Measurements from ENCODE around the gene LHB. TPM values are rescaled to one million over a fixed set of nuclear protein-coding genes. Genes with fewer than 3 reads are reported as not detected.

LHB gene
- total and polyA plus RNA-seq, 2 donors (not counting 1 experiment from before 2014, with no cell fraction given), result 1.1 to 4.7 TPM

DNA sequence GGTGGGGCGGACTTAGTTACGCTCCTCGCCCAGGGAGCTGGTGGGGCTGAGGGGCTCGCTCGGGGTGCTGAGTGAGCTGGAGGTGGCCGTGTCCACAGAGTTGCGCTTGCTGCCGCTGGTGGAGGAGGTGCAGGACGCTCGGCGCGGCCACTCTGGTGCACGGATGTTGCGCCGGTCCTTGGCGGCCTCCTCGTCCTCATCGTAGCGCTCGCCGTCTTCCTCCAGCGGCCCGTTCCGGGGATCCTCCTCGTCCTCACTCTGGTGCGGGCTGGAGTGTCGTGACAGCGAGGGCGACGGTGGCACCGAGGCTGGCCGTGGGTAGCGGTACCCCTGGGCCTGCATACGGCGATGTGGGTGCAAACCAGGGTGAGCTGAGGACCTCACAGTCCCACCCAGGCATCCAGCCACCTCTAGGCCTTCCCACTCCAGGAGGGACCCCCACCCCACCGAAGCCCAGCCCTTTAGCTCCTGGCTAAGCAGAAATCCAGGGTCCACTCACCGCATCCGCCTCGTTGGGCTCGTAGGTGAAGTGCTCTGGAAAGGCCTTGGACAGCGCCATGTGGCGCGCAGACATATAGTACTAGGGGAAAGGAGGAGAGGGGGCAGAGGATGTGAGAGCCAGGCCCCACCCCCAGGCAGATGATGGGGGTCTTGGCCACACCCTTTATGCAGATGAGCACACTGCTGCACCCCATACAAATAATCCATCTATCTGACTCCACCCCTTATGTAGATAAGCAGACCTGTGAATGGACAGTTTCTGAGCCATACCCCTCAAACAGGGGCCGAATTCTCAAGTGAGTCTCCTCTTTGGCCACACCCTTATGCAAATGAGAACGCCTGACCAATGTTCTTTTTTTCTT is 47.4 kb downstream of the LHB start:
- WGBS (ENCODE audit: insufficient coverage), result 97% methylated on average over 41 of the region's 45 CpGs
- H3K4me1 ChIP-seq (ENCODE audit: control insufficient read depth in 2 of 2, insufficient read depth in 2 of 2, low read length in 2 of 2), result peaks cover 14 to 34% of the 10 kb centered on the region in 2 donors
- ChIA-PET POLR2A (interaction anchor here (0.6 kb wide), 1 partner anchor 17 kb away, joined by 4 read pairs; no protein-coding TSS in a partner anchor), CTCF (interaction anchor here (0.6 to 5.0 kb wide), 14 partner anchors 7 to 194 kb away, joined by 3 to 70 read pairs (median 13); partner anchors contain the start of genes BAX, DHDH, GYS1 and HSD17B14)
- no peak overlapping the region for H3K4me3 ChIP-seq (ENCODE audit: control extremely low read depth in 1 of 5, extremely low read depth in 1 of 5, insufficient read depth in 1 of 5, low read depth in 2 of 5, low read length in 4 of 5)
- no peaks in the 10 kb centered on the region for H3K9me3 Mint-ChIP-seq (ENCODE audit: insufficient read depth)
- H3K27me3 Mint-ChIP-seq, result no peaks in the 10 kb centered on the region
- ATAC-seq (ENCODE audit: low read depth), result no peak
- H3K4me2 ChIP-seq (replicated peaks; ENCODE audit: low read depth, low read length, poor library complexity, severe bottlenecking), result no peak overlapping the region
- no peak overlapping the region for H3K9ac ChIP-seq (ENCODE audit: low read length)
- peaks cover 18% of the 10 kb centered on the region for H3K79me2 ChIP-seq (ENCODE audit: control insufficient read depth, insufficient read depth, low read length)
- peaks cover 22% of the 10 kb centered on the region for H4K20me1 ChIP-seq (ENCODE audit: control insufficient read depth, insufficient read depth, low read length, poor library complexity, severe bottlenecking)
- no peak for DNase-seq
- no peak for TF ChIP-seq EZH2 (IDR thresholded peaks at IDR 0.05; ENCODE audit: borderline replicate concordance, insufficient read depth, low read depth, low read length, poor library complexity, severe bottlenecking)
- TF ChIP-seq, protein P1, sequence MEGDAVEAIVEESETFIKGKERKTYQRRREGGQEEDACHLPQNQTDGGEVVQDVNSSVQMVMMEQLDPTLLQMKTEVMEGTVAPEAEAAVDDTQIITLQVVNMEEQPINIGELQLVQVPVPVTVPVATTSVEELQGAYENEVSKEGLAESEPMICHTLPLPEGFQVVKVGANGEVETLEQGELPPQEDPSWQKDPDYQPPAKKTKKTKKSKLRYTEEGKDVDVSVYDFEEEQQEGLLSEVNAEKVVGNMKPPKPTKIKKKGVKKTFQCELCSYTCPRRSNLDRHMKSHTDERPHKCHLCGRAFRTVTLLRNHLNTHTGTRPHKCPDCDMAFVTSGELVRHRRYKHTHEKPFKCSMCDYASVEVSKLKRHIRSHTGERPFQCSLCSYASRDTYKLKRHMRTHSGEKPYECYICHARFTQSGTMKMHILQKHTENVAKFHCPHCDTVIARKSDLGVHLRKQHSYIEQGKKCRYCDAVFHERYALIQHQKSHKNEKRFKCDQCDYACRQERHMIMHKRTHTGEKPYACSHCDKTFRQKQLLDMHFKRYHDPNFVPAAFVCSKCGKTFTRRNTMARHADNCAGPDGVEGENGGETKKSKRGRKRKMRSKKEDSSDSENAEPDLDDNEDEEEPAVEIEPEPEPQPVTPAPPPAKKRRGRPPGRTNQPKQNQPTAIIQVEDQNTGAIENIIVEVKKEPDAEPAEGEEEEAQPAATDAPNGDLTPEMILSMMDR (IDR thresholded peaks at IDR 0.05), result no peak
- H3K9me3 ChIP-seq (ENCODE audit: control extremely low read depth in 1 of 3, control insufficient read depth in 2 of 3, insufficient read depth in 1 of 3, low read length in 2 of 3), result peaks cover 0 to 5% (median 0%) of the 10 kb centered on the region in 3 donors
- no peak overlapping the region for H3K4me3 Mint-ChIP-seq
- peaks cover 45% of the 10 kb centered on the region for H3K4me1 Mint-ChIP-seq
- no peak overlapping the region for H3K27ac ChIP-seq (ENCODE audit: low read length in 2 of 2)
- peak overlapping the region; percentile 41 for H3K27ac Mint-ChIP-seq
- intact Hi-C loops (cut with micrococcal nuclease), result no loop called here
- peaks cover 1 to 54% of the 10 kb centered on the region in 2 experiments for H3K36me3 ChIP-seq (replicated peaks in 1 of 2; ENCODE audit: control extremely low read depth in 1 of 2, control insufficient read depth in 1 of 2, extremely low read depth in 1 of 2, insufficient read depth in 2 of 2, low read length in 1 of 2)
- no peak overlapping the region for H2AFZ ChIP-seq (ENCODE audit: insufficient read depth, low read depth, low read length, poor library complexity, severe bottlenecking)
- no peaks in the 10 kb centered on the region for H3K27me3 ChIP-seq (replicated peaks in 1 of 4; ENCODE audit: control extremely low read depth in 1 of 4, control insufficient read depth in 3 of 4, insufficient read depth in 4 of 4, low read length in 3 of 4)

DNA sequence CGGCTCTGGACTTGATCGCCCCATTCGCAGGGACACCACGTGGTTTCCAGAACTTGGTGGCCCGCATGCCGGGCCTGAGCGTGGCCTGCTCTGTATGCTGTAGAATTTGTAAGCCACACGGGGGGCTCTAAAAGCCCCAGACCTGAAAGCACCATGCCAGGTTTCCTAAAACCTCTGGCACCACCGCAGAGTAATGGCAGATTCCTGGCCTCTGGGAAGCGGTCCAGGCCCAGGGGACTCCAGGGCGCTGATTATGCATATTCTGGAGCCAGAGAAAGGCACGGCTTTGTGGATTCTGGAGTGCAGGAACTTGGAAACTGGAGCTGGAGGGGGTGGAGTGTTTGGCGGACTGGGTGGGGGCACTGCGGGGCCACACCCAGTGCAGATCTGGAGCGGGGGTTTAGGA is 48.1 kb downstream of the LHB start:
- over 99% methylated on average over 15 of the region's 15 CpGs for WGBS (ENCODE audit: insufficient coverage)
- H3K27me3 Mint-ChIP-seq, result no peaks in the 10 kb centered on the region
- Histone ChIP-seq H3K27me3 (replicated peaks in 1 of 4; ENCODE audit: control extremely low read depth in 1 of 4, control insufficient read depth in 3 of 4, insufficient read depth in 4 of 4, low read length in 3 of 4) (no peaks in the 10 kb centered on the region), H3K4me1 (ENCODE audit: control insufficient read depth in 2 of 2, insufficient read depth in 2 of 2, low read length in 2 of 2) (peaks cover 21 to 41% of the 10 kb centered on the region in 2 donors), H3K4me3 (ENCODE audit: control extremely low read depth in 1 of 5, extremely low read depth in 1 of 5, insufficient read depth in 1 of 5, low read depth in 2 of 5, low read length in 4 of 5) (no peak overlapping the region), H3K9me3 (ENCODE audit: control extremely low read depth in 1 of 3, control insufficient read depth in 2 of 3, insufficient read depth in 1 of 3, low read length in 2 of 3) (peaks cover 0 to 5% (median 0%) of the 10 kb centered on the region in 3 donors), H4K20me1 (ENCODE audit: control insufficient read depth, insufficient read depth, low read length, poor library complexity, severe bottlenecking) (peaks cover 22% of the 10 kb centered on the region), H3K36me3 (replicated peaks in 1 of 2; ENCODE audit: control extremely low read depth in 1 of 2, control insufficient read depth in 1 of 2, extremely low read depth in 1 of 2, insufficient read depth in 2 of 2, low read length in 1 of 2) (peaks cover 1 to 47% of the 10 kb centered on the region in 2 experiments), H3K9ac (ENCODE audit: low read length) (no peak overlapping the region), H3K4me2 (replicated peaks; ENCODE audit: low read depth, low read length, poor library complexity, severe bottlenecking) (no peak overlapping the region), H3K27ac (ENCODE audit: low read length in 2 of 2) (no peak overlapping the region), H2AFZ (ENCODE audit: insufficient read depth, low read depth, low read length, poor library complexity, severe bottlenecking) (no peak overlapping the region), H3K79me2 (ENCODE audit: control insufficient read depth, insufficient read depth, low read length) (peaks cover 23% of the 10 kb centered on the region)
- H3K4me3 Mint-ChIP-seq, result no peak overlapping the region
- DNase-seq (no peak), ATAC-seq (ENCODE audit: low read depth) (no peak)
- CTCF ChIA-PET, result interaction anchor here (0.8 to 4.1 kb wide), 5 partner anchors 25 to 180 kb away, joined by 4 to 64 read pairs (median 29); partner anchors contain the start of genes GYS1, HSD17B14 and RUVBL2
- intact Hi-C loops (cut with micrococcal nuclease), result no loop called here
- H3K9me3 Mint-ChIP-seq (ENCODE audit: insufficient read depth), result no peaks in the 10 kb centered on the region
- peak overlapping the region; percentile 20 for H3K27ac Mint-ChIP-seq
- no peak for TF ChIP-seq EZH2 (IDR thresholded peaks at IDR 0.05; ENCODE audit: borderline replicate concordance, insufficient read depth, low read depth, low read length, poor library complexity, severe bottlenecking)
- TF ChIP-seq, protein P1 (IDR thresholded peaks at IDR 0.05), result no peak
- H3K4me1 Mint-ChIP-seq, result peaks cover 52% of the 10 kb centered on the region
- POLR2A ChIA-PET, result no interaction called here

All from B cell (primary cell).